Neural progenitor cell (in vitro differentiated cells): ENCODE measurements around the gene BCR.

Experiments
- EZH2 ChIP-seq: fragments of 200-600 bp; sonication (generic); IDR thresholded peaks from 2 replicates; pipeline ENCODE4 v1.6.1; 2017; ENCODE audit warnings: antibody characterized with exemption, mild to moderate bottlenecking, moderate library complexity
- EZH2phosphoT487 ChIP-seq: fragments of 200-600 bp; sonication (generic); IDR thresholded peaks from 2 replicates; pipeline ENCODE4 v1.6.1; 2017; ENCODE audit warnings: antibody characterized with exemption

- TF ChIP-seq EZH2phosphoT487 (no peak), EZH2 (no peak)
Observed at GRCh38 chr22:23256986-23257888, 76.9 kb downstream of the BCR start.
